ENCODE data around the gene XRCC4. TPM values are rescaled to one million over a fixed set of nuclear protein-coding genes. Genes with fewer than 3 reads are reported as not detected.

Gene XRCC4
- total and polyA plus RNA-seq, 9 of the 15 experiments (the other 6 are each of a cell fraction or from before 2014, with no cell fraction given), result 13.6 to 61.6 (median 22.4) TPM

DNA sequence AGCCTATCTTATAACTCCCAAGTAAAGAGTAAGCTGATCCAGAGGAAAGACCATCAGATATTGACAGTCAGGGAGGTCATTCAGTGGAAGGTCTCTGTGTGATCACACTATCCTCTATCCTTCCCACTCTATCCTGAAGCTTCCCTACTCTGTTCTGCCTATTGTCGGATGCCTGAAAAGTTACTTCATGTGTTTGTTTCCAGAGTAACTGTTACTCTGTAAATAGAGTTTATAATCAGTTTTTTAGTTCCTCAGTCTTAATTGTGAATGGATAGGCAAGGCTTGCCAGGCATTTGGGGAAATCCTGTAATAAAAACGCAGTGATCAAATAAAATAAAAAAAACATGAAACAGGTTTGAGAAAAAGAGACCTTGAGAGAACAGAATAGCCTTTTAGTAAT, 79.8 kb downstream of the XRCC4 start (continued):
- TF ChIP-seq, protein P1, sequence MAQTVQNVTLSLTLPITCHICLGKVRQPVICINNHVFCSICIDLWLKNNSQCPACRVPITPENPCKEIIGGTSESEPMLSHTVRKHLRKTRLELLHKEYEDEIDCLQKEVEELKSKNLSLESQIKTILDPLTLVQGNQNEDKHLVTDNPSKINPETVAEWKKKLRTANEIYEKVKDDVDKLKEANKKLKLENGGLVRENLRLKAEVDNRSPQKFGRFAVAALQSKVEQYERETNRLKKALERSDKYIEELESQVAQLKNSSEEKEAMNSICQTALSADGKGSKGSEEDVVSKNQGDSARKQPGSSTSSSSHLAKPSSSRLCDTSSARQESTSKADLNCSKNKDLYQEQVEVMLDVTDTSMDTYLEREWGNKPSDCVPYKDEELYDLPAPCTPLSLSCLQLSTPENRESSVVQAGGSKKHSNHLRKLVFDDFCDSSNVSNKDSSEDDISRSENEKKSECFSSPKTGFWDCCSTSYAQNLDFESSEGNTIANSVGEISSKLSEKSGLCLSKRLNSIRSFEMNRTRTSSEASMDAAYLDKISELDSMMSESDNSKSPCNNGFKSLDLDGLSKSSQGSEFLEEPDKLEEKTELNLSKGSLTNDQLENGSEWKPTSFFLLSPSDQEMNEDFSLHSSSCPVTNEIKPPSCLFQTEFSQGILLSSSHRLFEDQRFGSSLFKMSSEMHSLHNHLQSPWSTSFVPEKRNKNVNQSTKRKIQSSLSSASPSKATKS (CRISPR knock-in tag; IDR thresholded peaks at IDR 0.05), result no peak
- no peak for TF ChIP-seq WHSC1 (IDR thresholded peaks at IDR 0.05; ENCODE audit: low read length)
- no peak for TF ChIP-seq ZNF124 (CRISPR knock-in tag; IDR thresholded peaks at IDR 0.05)
- TF ChIP-seq CSDE1 (IDR thresholded peaks at IDR 0.05), result no peak
- no peak for TF ChIP-seq IFI16 (CRISPR knock-in tag; IDR thresholded peaks at IDR 0.05)
- TF ChIP-seq, protein P2, sequence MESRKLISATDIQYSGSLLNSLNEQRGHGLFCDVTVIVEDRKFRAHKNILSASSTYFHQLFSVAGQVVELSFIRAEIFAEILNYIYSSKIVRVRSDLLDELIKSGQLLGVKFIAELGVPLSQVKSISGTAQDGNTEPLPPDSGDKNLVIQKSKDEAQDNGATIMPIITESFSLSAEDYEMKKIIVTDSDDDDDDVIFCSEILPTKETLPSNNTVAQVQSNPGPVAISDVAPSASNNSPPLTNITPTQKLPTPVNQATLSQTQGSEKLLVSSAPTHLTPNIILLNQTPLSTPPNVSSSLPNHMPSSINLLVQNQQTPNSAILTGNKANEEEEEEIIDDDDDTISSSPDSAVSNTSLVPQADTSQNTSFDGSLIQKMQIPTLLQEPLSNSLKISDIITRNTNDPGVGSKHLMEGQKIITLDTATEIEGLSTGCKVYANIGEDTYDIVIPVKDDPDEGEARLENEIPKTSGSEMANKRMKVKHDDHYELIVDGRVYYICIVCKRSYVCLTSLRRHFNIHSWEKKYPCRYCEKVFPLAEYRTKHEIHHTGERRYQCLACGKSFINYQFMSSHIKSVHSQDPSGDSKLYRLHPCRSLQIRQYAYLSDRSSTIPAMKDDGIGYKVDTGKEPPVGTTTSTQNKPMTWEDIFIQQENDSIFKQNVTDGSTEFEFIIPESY (CRISPR knock-in tag; IDR thresholded peaks at IDR 0.05), result no peak
- no peak for TF ChIP-seq HNRNPUL1 (IDR thresholded peaks at IDR 0.05; ENCODE audit: low read length)
- no peak for TF ChIP-seq HEY1 (CRISPR knock-in tag; IDR thresholded peaks at IDR 0.05; ENCODE audit: borderline replicate concordance)
- TF ChIP-seq ZNF316 (IDR thresholded peaks at IDR 0.05), result no peak
- no peak for TF ChIP-seq ZZZ3 (IDR thresholded peaks at IDR 0.05)
- TF ChIP-seq NCOA4 (IDR thresholded peaks at IDR 0.05; ENCODE audit: partially characterized antibody), result no peak
- no peak for TF ChIP-seq CBFA2T2 (conservative IDR thresholded peaks at IDR 0.05)
- no peak for TF ChIP-seq NFE2 (IDR thresholded peaks at IDR 0.05; ENCODE audit: low read depth)
- TF ChIP-seq FOXA1 (IDR thresholded peaks at IDR 0.05; ENCODE audit: borderline replicate concordance), result no peak
- TF ChIP-seq HMG20B (CRISPR knock-in tag; IDR thresholded peaks at IDR 0.05), result no peak
